Activated CD8-positive, alpha-beta memory T cell treated with anti-CD3 and anti-CD28 coated beads for 36 hours (primary cell): ENCODE data around the gene CTXND1. TPM values are rescaled to one million over a fixed set of nuclear protein-coding genes. Genes with fewer than 3 reads are reported as not detected.

Experiments used
- CTCF ChIA-PET: fragments of 350-600 bp; sonication (Branson Sonifier 250); formaldehyde crosslinking; loops from one replicate; lab custom pipeline; 2021; ENCODE audit warnings: antibody characterized with exemption; lab: Charles Lee
- POLR2A ChIA-PET: fragments of 350-600 bp; sonication (Branson Sonifier 250); formaldehyde crosslinking; loops from one replicate; lab custom pipeline; 2021; ENCODE audit warnings: antibody characterized with exemption; lab: Charles Lee
- total RNA-seq, 2 experiments: library from RNA; stranded (reverse); gene quantifications; one replicate each; pipeline ENCODE4 v1.2.3, GENCODE V29; 2021

CTXND1 gene
- total RNA-seq, 2 experiments from 2014 or later: not detected

DNA sequence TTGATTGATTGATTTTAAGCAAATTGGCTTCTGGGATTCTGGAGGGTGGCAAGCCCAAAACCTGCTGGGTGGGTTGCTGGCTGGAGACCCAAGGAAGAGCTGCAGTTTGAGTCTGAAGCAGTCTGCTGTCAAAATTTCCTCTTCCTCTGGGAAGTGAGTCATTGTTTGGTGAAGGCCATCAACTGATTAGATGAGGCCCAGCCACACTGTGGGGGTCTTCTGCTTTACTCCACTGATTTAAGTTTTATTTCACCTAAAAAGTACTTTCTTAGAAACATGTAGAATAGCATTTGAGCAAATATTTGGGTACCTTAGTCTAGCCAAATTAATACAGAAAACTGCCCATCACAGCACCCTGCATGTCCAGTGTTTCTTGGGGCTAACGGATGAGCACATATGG, 65.4 kb downstream of the CTXND1 start:
- ChIA-PET POLR2A (no interaction called here), CTCF (no interaction called here)

DNA sequence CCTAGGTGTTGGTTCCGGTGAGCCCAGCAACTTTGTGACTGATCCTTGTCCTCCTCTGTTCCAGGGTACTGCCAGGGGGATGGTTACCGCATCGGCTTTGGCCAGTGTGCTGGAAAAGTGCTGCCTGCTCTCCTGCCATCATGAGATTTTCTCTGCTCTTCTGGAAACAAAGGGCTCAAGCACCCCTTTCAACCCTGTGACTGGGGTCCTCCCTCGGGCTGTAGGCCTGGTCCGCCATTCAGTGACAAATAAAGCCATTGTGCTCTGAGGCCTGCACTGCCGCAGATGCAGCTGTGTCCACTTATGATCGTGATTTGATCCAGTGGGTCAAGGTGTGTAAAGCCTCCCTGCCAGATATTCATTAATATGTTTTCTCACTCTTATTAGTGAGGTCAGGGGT, 65.9 kb downstream of the CTXND1 start:
- POLR2A ChIA-PET: no interaction called here
- CTCF ChIA-PET: no interaction called here

DNA sequence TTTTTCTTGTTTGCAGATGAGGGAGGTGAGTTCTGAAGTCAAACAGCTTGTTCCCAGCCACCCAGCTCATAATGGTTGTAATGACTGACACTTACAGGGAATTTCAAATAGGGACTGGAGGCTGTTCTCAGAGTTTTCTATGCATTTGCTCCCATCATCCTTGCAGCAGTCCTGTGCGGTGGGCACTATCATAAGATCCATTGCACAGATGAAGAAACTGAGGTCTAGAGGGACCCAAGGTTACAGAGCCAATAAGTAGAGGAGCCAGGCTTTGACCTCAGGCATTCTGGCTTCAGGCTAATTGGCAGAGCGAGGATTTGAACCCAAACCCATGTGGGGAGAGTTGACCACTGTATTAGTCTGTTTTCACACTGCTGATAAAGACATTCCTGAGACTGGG, 66.9 kb downstream of the CTXND1 start:
- ChIA-PET POLR2A (no interaction called here), CTCF (no interaction called here)

DNA sequence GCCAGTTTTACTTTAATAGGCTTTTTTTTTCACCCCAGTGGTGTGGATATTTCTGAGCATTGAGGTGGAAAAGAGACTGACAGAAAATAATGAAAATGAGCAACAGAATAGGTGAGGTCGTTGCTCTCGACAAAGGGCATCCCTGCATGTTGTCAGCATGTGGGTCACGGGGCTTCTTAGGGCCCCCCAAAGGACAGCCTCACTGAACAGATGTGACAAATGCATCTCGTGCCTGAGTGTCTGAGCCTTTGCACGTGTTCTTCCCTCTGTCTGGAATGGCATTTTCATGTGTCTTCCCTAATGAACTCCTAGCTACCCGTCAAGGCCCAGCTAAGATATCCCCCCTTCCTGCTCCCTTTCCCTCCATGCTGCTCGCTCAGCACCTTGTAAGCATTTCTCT, 67.5 kb downstream of the CTXND1 start:
- CTCF ChIA-PET: no interaction called here

DNA sequence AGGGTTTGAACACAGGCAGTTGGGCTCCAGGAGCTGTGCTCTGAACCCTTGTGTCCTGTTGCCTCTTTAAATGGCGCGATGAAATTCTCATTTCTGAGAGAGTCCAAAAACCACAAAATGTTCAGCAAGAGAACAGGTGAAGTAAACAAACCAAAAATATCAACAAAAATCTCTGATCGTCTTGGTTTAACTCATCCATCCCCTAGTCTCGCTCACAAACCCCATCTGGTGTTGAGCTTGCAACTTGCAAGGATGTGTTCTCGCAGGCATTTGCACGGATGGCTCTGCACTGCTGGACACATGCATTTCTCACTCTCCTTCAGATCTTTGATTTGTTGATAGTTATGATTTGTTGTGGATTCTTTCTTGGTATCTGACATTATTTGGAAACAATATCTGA, 68.1 kb downstream of the CTXND1 start:
- ChIA-PET POLR2A (interaction anchor here (0.6 kb wide), 1 partner anchor 117 kb away, joined by 3 read pairs; no protein-coding TSS in a partner anchor), CTCF (no interaction called here)

More for the DNA sequence above, 67.5 kb downstream of the CTXND1 start:
- POLR2A ChIA-PET: interaction anchor here (0.6 kb wide), 1 partner anchor 118 kb away, joined by 3 read pairs; no protein-coding TSS in a partner anchor

DNA sequence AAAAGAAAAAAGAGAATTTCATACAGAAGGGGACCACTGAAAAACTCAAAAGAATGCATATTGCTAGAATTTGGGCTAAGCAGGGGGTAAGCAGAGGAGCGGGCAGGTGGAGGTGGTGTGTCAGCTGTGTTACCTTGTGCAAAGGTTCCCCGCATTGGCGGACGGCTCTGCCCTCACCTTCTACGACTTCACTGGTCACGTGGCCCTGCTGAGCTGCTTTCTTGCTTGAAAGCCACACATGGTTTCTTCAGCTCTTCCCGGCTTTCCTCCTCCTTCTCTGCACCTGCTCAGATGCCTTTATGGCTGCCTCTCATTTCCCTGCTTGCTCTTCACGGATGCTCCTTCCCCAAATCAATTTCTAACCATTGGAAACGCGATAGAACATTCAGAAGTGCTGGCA, 68.7 kb downstream of the CTXND1 start:
- CTCF ChIA-PET: no interaction called here
- POLR2A ChIA-PET: no interaction called here

DNA sequence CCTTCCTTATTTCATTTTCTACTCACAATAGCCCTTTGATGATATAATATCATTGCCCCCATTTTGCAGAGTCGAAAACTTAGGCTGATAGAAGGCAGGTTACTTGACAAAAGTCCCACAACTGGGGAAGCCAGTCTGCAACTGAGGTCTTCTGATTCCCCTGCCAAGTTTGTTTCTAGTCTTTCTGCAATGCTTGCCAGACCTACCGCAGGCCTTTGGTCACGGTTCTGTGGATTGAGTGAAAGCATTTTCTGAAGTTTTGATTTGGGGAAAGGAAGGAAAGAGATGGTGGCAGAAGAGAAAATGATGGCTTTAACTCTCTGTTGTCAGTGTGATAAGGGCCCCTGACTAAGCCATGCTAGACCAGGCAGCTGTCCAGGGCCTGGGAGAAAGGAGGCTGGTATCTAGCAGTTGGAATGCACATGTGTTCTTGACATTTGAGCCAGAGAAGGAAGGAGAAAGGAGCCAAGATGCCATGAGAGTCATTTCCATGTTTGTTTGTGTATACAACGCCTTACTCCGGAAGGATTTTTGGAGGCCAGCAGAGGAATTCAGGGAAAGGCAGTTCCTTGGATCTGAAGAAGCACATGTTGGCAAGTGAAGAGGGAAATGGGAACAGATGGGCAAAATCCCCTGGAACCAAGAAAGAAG, 69.3 kb downstream of the CTXND1 start:
- ChIA-PET CTCF (no interaction called here), POLR2A (no interaction called here)

DNA sequence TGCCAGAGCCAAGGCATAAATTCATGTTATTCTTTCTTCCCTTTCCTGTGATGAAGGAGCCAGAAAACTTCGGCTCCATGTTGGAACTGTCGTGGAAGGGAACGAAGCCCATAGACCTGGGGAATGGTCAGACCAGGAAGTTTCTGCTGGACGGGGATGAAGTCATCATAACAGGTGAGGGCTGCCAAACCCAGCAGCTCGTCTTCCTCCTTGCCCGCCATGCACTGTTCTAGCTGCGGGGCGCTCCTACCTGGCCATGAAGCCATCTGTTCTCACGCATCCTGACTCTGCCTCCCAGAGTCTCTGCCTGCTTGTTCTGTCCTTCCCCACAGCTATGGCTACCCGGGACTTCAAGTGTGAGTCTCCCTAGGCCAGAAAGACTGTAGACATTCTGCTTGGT, 71.0 kb downstream of the CTXND1 start:
- ChIA-PET CTCF (no interaction called here), POLR2A (no interaction called here)

DNA sequence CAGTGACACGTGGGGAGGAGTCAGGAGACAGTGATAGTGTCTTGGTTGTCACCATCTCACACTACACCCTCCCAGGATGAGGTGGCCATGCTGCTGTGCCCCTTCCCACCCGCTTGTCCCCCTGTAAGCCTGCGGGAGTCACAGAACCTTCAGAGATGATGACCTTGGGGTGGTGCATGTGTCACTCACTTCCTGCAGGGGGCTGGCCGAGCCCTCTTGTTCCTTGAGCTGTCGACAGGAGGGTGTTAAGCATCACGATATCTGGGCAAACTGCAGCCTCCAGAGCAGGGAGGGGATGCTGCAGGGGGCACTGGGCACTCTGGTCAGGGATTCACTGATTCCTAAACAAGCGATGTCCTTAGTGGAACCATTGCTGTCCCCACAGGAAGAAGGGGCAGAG, 71.5 kb downstream of the CTXND1 start:
- ChIA-PET CTCF (no interaction called here), POLR2A (no interaction called here)

DNA sequence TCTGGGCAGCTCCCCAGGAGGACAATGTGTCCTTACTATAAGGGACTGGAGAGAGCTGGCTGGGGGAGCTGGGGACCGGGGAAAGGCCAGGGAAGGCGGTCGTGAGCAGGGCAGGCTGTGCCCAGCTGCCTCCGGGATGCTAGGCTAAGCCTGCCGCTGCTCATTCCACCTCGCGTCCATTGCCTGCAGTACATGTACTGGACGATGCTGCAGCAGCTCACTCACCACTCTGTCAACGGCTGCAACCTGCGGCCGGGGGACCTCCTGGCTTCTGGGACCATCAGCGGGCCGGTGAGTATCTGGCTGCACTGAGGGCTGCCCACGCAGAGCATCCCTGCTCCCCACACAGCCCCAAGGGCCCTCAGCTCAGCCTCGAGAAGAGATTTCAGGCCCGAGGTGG, 72.1 kb downstream of the CTXND1 start:
- POLR2A ChIA-PET: no interaction called here
- CTCF ChIA-PET: interaction anchor here (0.6 kb wide), 1 partner anchor 12 kb away, joined by 4 read pairs; no protein-coding TSS in a partner anchor

DNA sequence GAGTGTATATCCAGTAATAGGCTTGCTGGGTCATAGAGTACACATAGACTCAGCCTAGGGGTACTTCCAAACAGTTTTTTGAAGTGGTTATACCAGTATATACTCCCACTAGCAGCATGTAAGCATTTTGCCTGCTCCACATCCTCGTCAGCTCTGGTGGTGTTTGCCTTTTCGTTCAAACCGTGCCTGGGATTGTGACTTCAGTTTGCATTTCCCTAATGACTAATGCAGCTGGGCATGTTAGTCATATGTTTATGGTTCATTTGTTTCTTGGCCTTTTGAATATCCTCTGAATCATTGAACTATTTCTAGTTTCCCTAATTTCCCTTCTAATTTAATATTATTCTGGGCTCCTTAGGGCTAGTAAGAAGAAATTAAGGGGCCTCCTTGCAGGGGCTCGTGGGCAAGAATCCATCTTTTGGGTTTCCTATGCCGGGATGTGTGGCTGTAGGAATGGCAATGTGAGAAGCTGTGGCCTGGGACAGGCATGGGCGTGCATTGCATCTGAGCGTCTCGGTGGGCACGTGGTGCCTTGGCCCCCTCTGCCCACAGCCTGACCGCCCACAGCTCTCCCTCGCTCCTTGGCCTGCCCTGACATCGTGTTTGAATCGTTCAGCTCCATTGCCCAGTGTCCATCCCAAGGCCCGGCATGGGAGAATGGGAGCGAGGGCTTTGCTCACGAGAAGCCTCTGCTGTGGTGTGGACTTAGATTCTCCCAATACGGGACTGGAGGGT, 72.8 kb downstream of the CTXND1 start:
- CTCF ChIA-PET: interaction anchor here (0.6 kb wide), 1 partner anchor 11 kb away, joined by 4 read pairs; no protein-coding TSS in a partner anchor
- POLR2A ChIA-PET: no interaction called here

DNA sequence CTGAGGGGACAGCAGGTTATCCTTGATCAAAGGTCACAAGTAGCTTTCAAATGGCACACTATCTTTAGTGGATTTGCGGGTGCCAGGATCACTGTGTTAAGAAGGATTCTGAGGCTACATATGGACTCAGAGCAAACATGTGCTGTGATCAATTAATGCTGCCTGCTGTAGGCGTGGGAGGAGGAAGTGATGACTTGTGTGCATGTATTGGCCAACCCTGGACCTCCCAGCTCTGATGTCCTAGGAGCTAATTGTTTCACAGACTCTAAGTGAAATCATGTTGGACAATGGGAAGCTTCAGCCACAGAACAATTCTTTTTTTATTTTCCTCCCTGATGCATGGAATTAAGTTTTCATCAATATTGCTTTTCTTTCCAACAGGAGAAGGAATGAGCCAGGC, 74.9 kb downstream of the CTXND1 start:
- POLR2A ChIA-PET: no interaction called here

DNA sequence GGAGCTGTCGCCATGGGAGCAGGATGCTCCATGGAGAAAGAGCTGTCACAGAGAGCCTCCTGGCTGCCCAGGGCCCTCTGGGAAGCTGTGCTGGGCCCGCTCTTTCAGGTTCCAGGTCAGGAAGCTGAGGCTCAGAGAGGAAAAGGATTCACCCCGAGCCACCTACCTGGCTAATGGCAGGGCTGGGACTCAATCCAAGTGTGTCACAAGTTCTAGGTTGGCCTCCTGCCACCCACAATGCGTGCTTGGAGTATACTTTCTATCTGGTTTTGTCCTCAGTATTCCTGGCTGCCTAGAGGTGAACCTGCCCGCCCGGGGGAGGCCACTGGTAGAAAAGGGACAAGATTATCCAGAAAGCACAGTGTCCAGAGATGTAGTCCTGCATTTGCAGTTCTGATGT, 75.6 kb downstream of the CTXND1 start:
- CTCF ChIA-PET: interaction anchor here (1.1 kb wide), 1 partner anchor 23 kb away, joined by 3 read pairs; no protein-coding TSS in a partner anchor
- POLR2A ChIA-PET: no interaction called here

More for the DNA sequence above, 74.9 kb downstream of the CTXND1 start:
- CTCF ChIA-PET: interaction anchor here (1.1 kb wide), 1 partner anchor 24 kb away, joined by 3 read pairs; no protein-coding TSS in a partner anchor

DNA sequence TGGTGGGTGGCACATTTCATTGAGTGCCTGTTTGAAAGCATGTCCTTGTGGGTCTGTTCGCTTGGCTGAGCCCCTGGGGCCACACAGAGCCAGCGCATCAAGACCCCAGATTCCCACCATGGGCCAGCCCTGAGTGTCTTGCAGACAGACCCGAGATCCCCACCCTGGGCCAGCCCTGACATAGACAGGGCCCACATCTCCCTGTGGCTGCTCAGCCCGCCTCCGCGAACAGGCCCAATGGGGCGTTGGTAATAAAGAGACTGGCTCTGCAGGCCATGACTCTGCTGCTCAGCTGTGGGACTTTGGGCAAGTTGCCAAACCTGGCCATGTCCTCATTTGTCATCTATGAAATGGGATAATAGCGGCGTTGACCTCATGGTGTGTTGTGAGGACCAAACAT, 76.6 kb downstream of the CTXND1 start:
- POLR2A ChIA-PET: no interaction called here
- CTCF ChIA-PET: no interaction called here

DNA sequence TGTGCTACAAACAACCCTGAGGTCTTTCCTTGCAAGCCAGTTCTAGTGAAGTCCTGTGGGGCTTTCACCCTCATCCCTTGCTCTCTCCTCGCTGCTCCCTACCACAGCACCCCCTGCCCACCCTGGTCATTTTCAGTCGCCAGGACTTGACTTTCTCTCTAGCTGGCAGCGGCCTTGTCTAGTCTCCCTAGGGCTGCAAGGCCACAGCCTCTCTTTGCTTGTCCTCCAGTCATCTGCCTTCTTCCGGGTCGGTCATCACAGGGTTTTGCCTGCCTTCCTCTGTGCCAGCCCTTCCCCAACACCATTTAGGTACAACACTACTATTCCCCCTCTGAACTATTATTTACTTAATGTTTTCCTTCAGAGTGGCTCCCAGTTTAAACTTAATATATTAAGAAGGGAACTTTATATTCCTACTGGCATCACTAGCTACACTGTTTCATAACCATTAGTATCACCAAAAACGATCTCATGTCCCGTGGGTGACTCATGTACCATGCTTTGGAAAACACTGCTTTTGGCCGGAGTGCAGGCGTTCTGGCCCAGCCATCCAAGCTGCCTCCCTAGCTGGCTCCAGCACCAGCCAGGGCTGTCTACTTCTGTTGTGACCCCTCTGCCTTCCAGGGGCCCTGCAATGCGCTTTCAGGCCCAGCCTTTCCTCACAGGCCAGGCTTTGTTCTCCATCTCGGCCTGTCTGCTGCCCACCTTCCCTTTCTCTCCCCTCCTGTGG, 77.8 kb downstream of the CTXND1 start:
- CTCF ChIA-PET: interaction anchor here (0.7 to 0.8 kb wide), 2 partner anchors 13 to 142 kb away, joined by 4 to 6 read pairs; no protein-coding TSS in a partner anchor
- POLR2A ChIA-PET: no interaction called here

DNA sequence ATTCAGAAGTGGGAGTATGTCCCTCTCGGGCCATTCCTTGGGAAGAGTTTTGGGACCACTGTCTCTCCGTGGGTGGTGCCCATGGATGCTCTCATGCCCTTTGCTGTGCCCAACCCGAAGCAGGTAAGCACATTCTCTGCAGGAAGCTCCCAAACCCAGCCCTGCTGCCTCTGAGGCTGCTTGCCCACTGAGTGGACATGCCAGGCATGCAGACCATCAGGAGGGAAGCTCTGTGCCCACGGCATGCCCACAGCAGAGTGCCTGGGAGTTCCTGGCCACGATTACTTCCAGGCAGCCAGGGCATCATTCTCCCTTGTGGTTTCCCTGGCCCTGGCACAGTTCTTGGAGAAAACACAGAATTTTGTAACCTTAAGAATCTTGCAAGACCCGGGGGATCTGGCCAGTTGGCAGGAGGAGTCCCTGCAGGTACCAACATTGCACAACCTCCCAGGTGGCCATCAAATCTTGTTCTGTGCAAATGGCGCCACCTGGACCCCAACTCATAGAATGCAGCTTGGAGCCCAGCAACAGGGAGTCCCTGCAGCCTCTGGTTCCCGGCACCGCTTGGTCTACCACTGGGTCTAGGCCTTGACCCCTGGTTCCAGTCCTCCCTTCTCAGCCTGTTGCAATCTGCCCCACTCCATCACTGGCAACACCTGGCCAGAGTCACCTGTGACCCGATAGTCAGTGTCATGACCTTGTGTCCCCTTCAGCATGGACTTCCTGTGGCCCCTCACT, 78.8 kb downstream of the CTXND1 start:
- POLR2A ChIA-PET: no interaction called here

DNA sequence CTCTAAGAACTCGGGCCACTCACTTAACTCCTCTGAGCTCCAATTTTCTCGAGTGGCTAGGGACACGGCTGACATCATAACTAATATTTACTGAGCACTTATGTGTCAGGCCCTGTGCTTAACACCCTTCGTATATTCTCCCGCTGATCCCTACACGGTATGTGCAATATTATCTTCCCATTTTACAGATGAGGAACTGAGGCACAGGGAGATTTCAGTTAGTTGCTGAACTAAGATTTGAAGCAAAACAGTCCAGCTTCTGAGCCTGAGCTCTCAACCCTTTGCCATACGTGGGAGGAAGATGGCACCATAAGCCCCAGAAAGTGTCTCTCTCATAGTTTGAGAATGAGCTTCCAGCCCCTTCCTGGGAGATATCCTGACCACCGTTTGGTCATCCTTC, 79.6 kb downstream of the CTXND1 start:
- POLR2A ChIA-PET: no interaction called here
- CTCF ChIA-PET: interaction anchor here (0.8 to 1.3 kb wide), 4 partner anchors 10 to 165 kb away, joined by 3 to 7 read pairs (median 3); no protein-coding TSS in a partner anchor

More for the DNA sequence above, 78.8 kb downstream of the CTXND1 start:
- CTCF ChIA-PET: interaction anchor here (0.7 to 1.3 kb wide), 3 partner anchors 12 to 141 kb away, joined by 3 to 6 read pairs (median 4); no protein-coding TSS in a partner anchor

DNA sequence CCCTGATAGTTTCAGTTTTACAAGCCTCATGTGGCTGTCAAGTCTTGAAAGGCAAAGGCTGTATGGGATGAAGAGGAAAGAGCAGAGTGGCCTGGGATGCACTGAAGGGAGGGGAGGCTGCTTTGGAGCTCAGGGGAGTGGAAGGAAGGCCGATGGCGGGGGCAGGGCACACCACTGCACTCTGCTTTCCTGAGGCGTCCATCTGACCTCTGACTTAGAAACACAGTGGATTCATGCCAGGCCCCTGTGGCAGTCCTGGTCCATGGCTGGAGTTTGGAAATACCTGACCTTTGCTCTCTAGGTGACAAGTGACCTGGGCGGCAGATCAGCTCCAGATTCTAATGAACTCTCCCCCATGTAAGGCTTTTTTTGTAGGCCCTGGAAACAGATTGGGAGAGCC, 80.2 kb downstream of the CTXND1 start:
- ChIA-PET POLR2A (no interaction called here), CTCF (interaction anchor here (0.8 to 1.3 kb wide), 4 partner anchors 9 to 165 kb away, joined by 3 to 7 read pairs (median 3); no protein-coding TSS in a partner anchor)

DNA sequence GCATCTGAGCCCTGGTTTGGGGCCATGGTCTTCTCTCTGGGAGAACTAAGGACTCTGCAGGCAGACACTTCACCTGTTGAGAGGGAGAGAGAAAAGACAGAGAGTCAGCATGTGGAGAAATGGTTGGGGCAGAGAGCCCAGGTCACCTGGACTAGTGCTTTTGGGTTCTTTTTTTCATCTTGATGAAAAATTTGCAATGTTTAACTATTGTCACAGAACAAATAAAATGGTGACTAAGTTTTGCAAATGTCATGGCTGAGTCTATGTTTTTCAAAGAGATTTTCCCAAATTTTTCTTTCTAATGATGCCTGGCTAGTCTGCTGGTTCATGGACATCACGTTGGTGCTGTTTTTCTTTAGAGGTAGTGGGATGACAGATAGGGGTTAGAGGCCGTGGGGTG, 81.4 kb downstream of the CTXND1 start:
- ChIA-PET POLR2A (no interaction called here), CTCF (interaction anchor here (0.5 kb wide), 1 partner anchor 464 kb away, joined by 3 read pairs; no protein-coding TSS in a partner anchor)
